Astrocyte (in vitro differentiated cells and primary cell): ENCODE results near the gene FOXO6. TPM values are rescaled to one million over a fixed set of nuclear protein-coding genes. Genes with fewer than 3 reads are reported as not detected.

ENCODE experiments used
- DNase-seq: peaks from one replicate; pipeline ENCODE4 v3.0.0-alpha.2; 2010; ENCODE audit warnings: low read depth
- FAIRE-seq: peaks from 2 replicates; lab custom pipeline; 2011; peaks lifted over from hg19 to GRCh38; lab: Jason Lieb, UNC
- H2AFZ ChIP-seq: 2 replicates; pipeline ENCODE4 v1.6.0; 2012; ENCODE audit warnings: low read depth, low read length, inconsistent platforms
- H3K27ac ChIP-seq: 2 replicates; pipeline ENCODE4 v1.5.1; 2011; ENCODE audit warnings: low read depth, low read length, inconsistent platforms
- H3K27me3 ChIP-seq: 2 replicates; pipeline ENCODE4 v1.6.0; 2011; ENCODE audit warnings: low read length, inconsistent platforms; ENCODE audit not compliant: insufficient read depth
- H3K36me3 ChIP-seq: 2 replicates; pipeline ENCODE4 v1.5.1; 2011; ENCODE audit warnings: low read length, inconsistent platforms; ENCODE audit not compliant: insufficient read depth
- H3K4me1 ChIP-seq: 2 replicates; pipeline ENCODE4 v1.5.1; 2011; ENCODE audit warnings: low read length, inconsistent platforms; ENCODE audit not compliant: insufficient read depth
- H3K4me2 ChIP-seq: 2 replicates; pipeline ENCODE4 v1.6.0; 2012; ENCODE audit warnings: low read length, inconsistent platforms
- H3K4me3 ChIP-seq: 2 replicates; pipeline ENCODE4 v1.5.1; 2011; ENCODE audit warnings: low read depth, mild to moderate bottlenecking, low read length, inconsistent platforms; ENCODE audit not compliant: insufficient read depth
- H3K79me2 ChIP-seq: 2 replicates; pipeline ENCODE4 v1.6.0; 2012; ENCODE audit warnings: mild to moderate bottlenecking, low read length, inconsistent platforms; ENCODE audit not compliant: insufficient read depth
- H3K9ac ChIP-seq: 2 replicates; pipeline ENCODE4 v1.6.0; 2012; ENCODE audit warnings: mild to moderate bottlenecking, low read length, inconsistent platforms
- H3K9me3 ChIP-seq: 2 replicates; pipeline ENCODE4 v1.5.1; 2012; ENCODE audit warnings: low read depth, mild to moderate bottlenecking, low read length, inconsistent platforms; ENCODE audit not compliant: insufficient read depth
- H4K20me1 ChIP-seq: 2 replicates; pipeline ENCODE4 v1.6.0; 2012; ENCODE audit warnings: low read length, inconsistent platforms; ENCODE audit not compliant: insufficient read depth
- H3K27ac Mint-ChIP-seq: one replicate; pipeline ENCODE4 v1.8.0; 2021; ENCODE audit warnings: mild to moderate bottlenecking, mixed read lengths; ENCODE audit not compliant: unreplicated experiment
- H3K27me3 Mint-ChIP-seq: one replicate; pipeline ENCODE4 v1.8.0; 2021; ENCODE audit warnings: low read depth, mixed read lengths; ENCODE audit not compliant: unreplicated experiment
- H3K36me3 Mint-ChIP-seq: one replicate; pipeline ENCODE4 v1.8.0; 2021; ENCODE audit warnings: low read depth, mixed read lengths; ENCODE audit not compliant: unreplicated experiment
- H3K4me1 Mint-ChIP-seq: one replicate; pipeline ENCODE4 v1.8.0; 2021; ENCODE audit warnings: low read depth, mixed read lengths; ENCODE audit not compliant: unreplicated experiment
- H3K4me3 Mint-ChIP-seq: one replicate; pipeline ENCODE4 v1.8.0; 2021; ENCODE audit warnings: mild to moderate bottlenecking, moderate library complexity, mixed read lengths; ENCODE audit not compliant: unreplicated experiment
- H3K9me3 Mint-ChIP-seq: one replicate; pipeline ENCODE4 v1.8.0; 2021; ENCODE audit warnings: mild to moderate bottlenecking, mixed read lengths; ENCODE audit not compliant: unreplicated experiment
- CTCF ChIP-seq: IDR thresholded peaks from 2 replicates; pipeline ENCODE4 v1.5.1; 2011; ENCODE audit warnings: low read depth, mild to moderate bottlenecking, inconsistent platforms, low read length, moderate library complexity; ENCODE audit not compliant: insufficient read depth
- EZH2 ChIP-seq: IDR thresholded peaks from 2 replicates; pipeline ENCODE4 v1.6.1; 2012; ENCODE audit warnings: mild to moderate bottlenecking, low read length, inconsistent platforms; ENCODE audit not compliant: insufficient read depth
- total RNA-seq: library from RNA; stranded (reverse); gene quantifications from 2 replicates; pipeline ENCODE4 v1.2.1, GENCODE V29; 2021

FOXO6 gene
- total RNA-seq, 1 donor from 2014 or later, result 1.2 TPM

GRCh38 chr1:41351262-41352151 is 9.7 kb upstream of the FOXO6 start:
- H3K27me3 ChIP-seq, result peaks cover 7% of the 10 kb centered on the region
- no peak overlapping the region for H3K9ac ChIP-seq
- DNase-seq (no peak), FAIRE-seq (no peak)
- H3K4me1 Mint-ChIP-seq, result peaks cover 8% of the 10 kb centered on the region
- no peak overlapping the region for H3K27ac Mint-ChIP-seq
- TF ChIP-seq EZH2 (no peak), CTCF (no peak)
- H4K20me1 ChIP-seq, result no peaks in the 10 kb centered on the region
- no peaks in the 10 kb centered on the region for H3K36me3 ChIP-seq
- H3K27me3 Mint-ChIP-seq, result peaks cover 52% of the 10 kb centered on the region
- no peak overlapping the region for H2AFZ ChIP-seq
- peaks cover 3% of the 10 kb centered on the region for H3K9me3 Mint-ChIP-seq
- no peaks in the 10 kb centered on the region for H3K36me3 Mint-ChIP-seq
- no peak overlapping the region for H3K4me3 Mint-ChIP-seq
- no peak overlapping the region for H3K4me2 ChIP-seq
- no peak overlapping the region for H3K27ac ChIP-seq
- no peaks in the 10 kb centered on the region for H3K9me3 ChIP-seq
- no peaks in the 10 kb centered on the region for H3K4me1 ChIP-seq
- no peak overlapping the region for H3K4me3 ChIP-seq
- no peaks in the 10 kb centered on the region for H3K79me2 ChIP-seq

GRCh38 chr1:41353744-41354143 is 7.5 kb upstream of the FOXO6 start:
- no peak overlapping the region for H3K9ac ChIP-seq
- Mint-ChIP-seq H3K4me1 (peaks cover 17% of the 10 kb centered on the region), H3K36me3 (no peaks in the 10 kb centered on the region), H3K9me3 (peaks cover 3% of the 10 kb centered on the region), H3K27ac (no peak overlapping the region), H3K4me3 (no peak overlapping the region), H3K27me3 (peaks cover 53% of the 10 kb centered on the region)
- peaks cover 3% of the 10 kb centered on the region for H3K27me3 ChIP-seq
- H3K4me2 ChIP-seq, result no peak overlapping the region
- no peaks in the 10 kb centered on the region for H4K20me1 ChIP-seq
- no peak overlapping the region for H2AFZ ChIP-seq
- no peak overlapping the region for H3K27ac ChIP-seq
- no peak for TF ChIP-seq CTCF
- no peak for TF ChIP-seq EZH2
- peaks cover 15% of the 10 kb centered on the region for H3K4me1 ChIP-seq
- FAIRE-seq (no peak), DNase-seq (peak; percentile 64)
- no peaks in the 10 kb centered on the region for H3K36me3 ChIP-seq
- no peaks in the 10 kb centered on the region for H3K79me2 ChIP-seq
- H3K9me3 ChIP-seq, result no peaks in the 10 kb centered on the region
- no peak overlapping the region for H3K4me3 ChIP-seq

- H3K9me3 Mint-ChIP-seq, result peaks cover 3% of the 10 kb centered on the region
- no peak for FAIRE-seq
Observed at GRCh38 chr1:41354956-41355355, 6.3 kb upstream of the FOXO6 start.

More at GRCh38 chr1:41354956-41355355, 6.3 kb upstream of the FOXO6 start:
- peaks cover 44% of the 10 kb centered on the region for H3K27me3 Mint-ChIP-seq
- H3K4me3 ChIP-seq, result no peak overlapping the region
- H3K27ac ChIP-seq, result no peak overlapping the region
- no peaks in the 10 kb centered on the region for H3K36me3 Mint-ChIP-seq
- no peaks in the 10 kb centered on the region for H3K79me2 ChIP-seq
- peaks cover 24% of the 10 kb centered on the region for H3K4me1 Mint-ChIP-seq
- H3K4me2 ChIP-seq, result no peak overlapping the region
- H4K20me1 ChIP-seq, result no peaks in the 10 kb centered on the region
- no peaks in the 10 kb centered on the region for H3K36me3 ChIP-seq
- H3K27ac Mint-ChIP-seq, result no peak overlapping the region
- H3K27me3 ChIP-seq, result no peaks in the 10 kb centered on the region
- TF ChIP-seq CTCF (no peak), EZH2 (no peak)
- H3K9me3 ChIP-seq, result no peaks in the 10 kb centered on the region
- no peak overlapping the region for H3K9ac ChIP-seq
- H2AFZ ChIP-seq, result no peak overlapping the region
- H3K4me3 Mint-ChIP-seq, result no peak overlapping the region
- no peak for DNase-seq
- H3K4me1 ChIP-seq, result peaks cover 27% of the 10 kb centered on the region
